A549 (cell line): ENCODE measurements around the gene CP. TPM values are rescaled to one million over a fixed set of nuclear protein-coding genes. Genes with fewer than 3 reads are reported as not detected.
"Not testable (repeated sequence)": the region's sequence is repeated elsewhere in the genome, so short reads cannot be mapped to it uniquely, and the experiment has no call there.

Source experiments
- ATAC-seq, 2 experiments: fragments of 200-7000 bp in 1 of 2; fragments of >200 bp in 1 of 2; cut with Nextera tagmentation in 1 of 2; cut with Tn5 transposase in 1 of 2; 3 replicates each; pipeline versions ENCODE4 v1.8.0 to v1.9.1; 2018 to 2020; ENCODE audit warnings: mild to moderate bottlenecking in 1 of 2, moderate library complexity in 1 of 2
- CTCF ChIA-PET: fragments of 300-600 bp; sonication (Branson Sonifier 250); formaldehyde crosslinking; extraction: SDS; loops from one replicate; lab custom pipeline; 2021; ENCODE audit warnings: antibody characterized with exemption, inconsistent platforms; lab: Yijun Ruan, JAX
- POLR2A ChIA-PET: fragments of 350-600 bp; formaldehyde crosslinking; extraction: SDS; loops from one replicate; lab custom pipeline; 2021; ENCODE audit warnings: antibody characterized with exemption, inconsistent platforms; lab: Yijun Ruan, JAX
- DNase-seq, 2 experiments: peaks; one replicate each; pipeline versions ENCODE4 v3.0.0 to v3.0.0-alpha.2; 2011 to 2016; ENCODE audit warnings: low read depth in 1 of 2, low spot score in 1 of 2
- FAIRE-seq: peaks from 2 replicates; lab custom pipeline; 2011; peaks lifted over from hg19 to GRCh38; lab: Jason Lieb, UNC
- H3K27ac ChIP-seq, 2 experiments: fragments of >200 bp; sonication (Bioruptor Twin); formaldehyde crosslinking; 3 replicates each; pipeline ENCODE4 v1.5.1; 2016 to 2017
- H3K4me1 ChIP-seq: fragments of >200 bp; sonication (Bioruptor Twin); formaldehyde crosslinking; 3 replicates; pipeline ENCODE4 v1.6.1; 2016
- H3K4me2 ChIP-seq: fragments of >200 bp; sonication (Bioruptor Twin); formaldehyde crosslinking; 3 replicates; pipeline ENCODE4 v1.6.1; 2016
- H3K4me3 ChIP-seq: fragments of >200 bp; sonication (Bioruptor Twin); formaldehyde crosslinking; 3 replicates; pipeline ENCODE4 v1.5.1; 2016
- H3K9me3 ChIP-seq: fragments of >200 bp; sonication (Bioruptor Twin); formaldehyde crosslinking; 3 replicates; pipeline ENCODE4 v1.6.1; 2016
- ATOH8 ChIP-seq: fragments of 250-450 bp; sonication (Bioruptor Pico); IDR thresholded peaks from 2 replicates; pipeline ENCODE4 v1.5.0; 2020; ENCODE audit warnings: low read depth, mild to moderate bottlenecking, moderate library complexity
- BHLHE40 ChIP-seq: IDR thresholded peaks from 2 replicates; pipeline ENCODE4 v1.6.1; 2012; ENCODE audit warnings: low read depth, low read length, inconsistent platforms
- CEBPB ChIP-seq, 2 experiments: fragments of >200 bp in 1 of 2; sonication (Bioruptor Twin) in 1 of 2; formaldehyde crosslinking in 1 of 2; IDR thresholded peaks; 2 replicates each; pipeline ENCODE4 v1.6.1; 2012 to 2016
- CHD2 ChIP-seq: fragments of 150-350 bp; IDR thresholded peaks from 2 replicates; pipeline ENCODE4 v1.6.1; 2014; ENCODE audit warnings: low read length; ENCODE audit not compliant: partially characterized antibody
- EP300 ChIP-seq, 2 experiments: fragments of >200 bp; sonication (Bioruptor Twin); formaldehyde crosslinking; IDR thresholded peaks; 2 replicates in 1 of 2; 3 replicates in 1 of 2; pipeline ENCODE4 v1.6.1; 2016 to 2017
- ESRRA ChIP-seq: fragments of 150-350 bp; IDR thresholded peaks from 2 replicates; pipeline ENCODE4 v1.6.1; 2014; ENCODE audit warnings: mild to moderate bottlenecking, low read length, borderline replicate concordance
- FOXS1 ChIP-seq: fragments of 250-450 bp; sonication (Bioruptor Pico); IDR thresholded peaks from 2 replicates; pipeline ENCODE4 v1.5.0; 2020; ENCODE audit warnings: mild to moderate bottlenecking, moderate library complexity
- GATA3 ChIP-seq: IDR thresholded peaks from 2 replicates; pipeline ENCODE4 v1.6.1; 2012; ENCODE audit warnings: borderline replicate concordance
- HES2 ChIP-seq: fragments of >200 bp; sonication (Bioruptor Twin); formaldehyde crosslinking; IDR thresholded peaks from 2 replicates; pipeline ENCODE4 v1.6.1; 2016
- HEYL ChIP-seq: fragments of 250-450 bp; sonication (Bioruptor Pico); IDR thresholded peaks from 2 replicates; pipeline ENCODE4 v1.8.0; 2021; ENCODE audit warnings: mild to moderate bottlenecking, moderate library complexity
- HOXA7 ChIP-seq: fragments of 250-450 bp; sonication (Bioruptor Pico); IDR thresholded peaks from 2 replicates; pipeline ENCODE4 v1.5.0; 2020; ENCODE audit warnings: mild to moderate bottlenecking, moderate library complexity
- JUNB ChIP-seq: fragments of >200 bp; sonication (Bioruptor Twin); formaldehyde crosslinking; IDR thresholded peaks from 2 replicates; pipeline ENCODE4 v1.6.1; 2016
- KDM1A ChIP-seq: fragments of 200-600 bp; sonication (generic); IDR thresholded peaks from 2 replicates; pipeline ENCODE4 v1.6.1; 2016; ENCODE audit warnings: low read depth, mild to moderate bottlenecking
- KDM5A ChIP-seq: fragments of 200-600 bp; sonication (generic); IDR thresholded peaks from 2 replicates; pipeline ENCODE4 v1.6.1; 2016; ENCODE audit warnings: antibody characterized with exemption, mild to moderate bottlenecking
- NFE2L2 ChIP-seq: fragments of 150-350 bp; conservative IDR thresholded peaks from 2 replicates; pipeline ENCODE4 v1.6.1; 2014; ENCODE audit warnings: low read length
- NPAS2 ChIP-seq: fragments of 250-450 bp; sonication (Bioruptor Pico); IDR thresholded peaks from 2 replicates; pipeline ENCODE4 v1.8.0; 2022; ENCODE audit warnings: mild to moderate bottlenecking, moderate library complexity, borderline replicate concordance
- RFX5 ChIP-seq: fragments of 450-650 bp; IDR thresholded peaks from 2 replicates; pipeline ENCODE4 v1.7.1; 2014; ENCODE audit warnings: antibody characterized with exemption, mild to moderate bottlenecking, moderate library complexity
- SREBF2 ChIP-seq: fragments of 450-650 bp; IDR thresholded peaks from 2 replicates; pipeline ENCODE4 v1.6.1; 2014; ENCODE audit warnings: mild to moderate bottlenecking, moderate library complexity
- TFCP2L1 ChIP-seq: fragments of 250-450 bp; sonication (Bioruptor Pico); IDR thresholded peaks from 2 replicates; pipeline ENCODE4 v1.5.0; 2021; ENCODE audit warnings: mild to moderate bottlenecking
- ZFP36 ChIP-seq: fragments of 450-650 bp; IDR thresholded peaks from 2 replicates; pipeline ENCODE4 v1.6.1; 2014; ENCODE audit warnings: borderline replicate concordance; ENCODE audit not compliant: partially characterized antibody
- ZNF302 ChIP-seq: fragments of 250-450 bp; sonication (Bioruptor Pico); IDR thresholded peaks from 2 replicates; pipeline ENCODE4 v1.9.0; 2021; ENCODE audit warnings: inconsistent platforms, mild to moderate bottlenecking, moderate library complexity
- ZSCAN20 ChIP-seq: fragments of 250-450 bp; sonication (Bioruptor Pico); IDR thresholded peaks from 2 replicates; pipeline ENCODE4 v1.8.0; 2022; ENCODE audit warnings: mild to moderate bottlenecking, moderate library complexity
- WGBS: methylation state at CpG from one replicate; pipeline ENCODE4 v1.1.6; 2017; ENCODE audit errors: missing lambda C conversion rate; 5-methylcytosine and 5-hydroxymethylcytosine counted together
- polyA plus RNA-seq, 4 experiments: library from polyadenylated mRNA; depleted of rRNA in 3 of 4; stranded (reverse); fragments of >200 nt; fragmentation: RNase III in 1 of 4; extraction: RNeasy Plus Mini Kit Qiagen cat#74134 plus additional on column Dnase treatment in 1 of 4; gene quantifications; 2 replicates in 3 of 4; 3 replicates in 1 of 4; pipeline ENCODE4 v1.2.3, GENCODE V29; 2011 to 2017
- TF ChIP-seq, protein P1 (sequence below): fragments of 450-650 bp; IDR thresholded peaks from 2 replicates; pipeline ENCODE4 v1.6.1; 2014; ENCODE audit warnings: antibody characterized with exemption
- TF ChIP-seq, protein P2 (sequence below): fragments of >200 bp; sonication (Bioruptor Twin); formaldehyde crosslinking; IDR thresholded peaks from 3 replicates; pipeline ENCODE4 v1.6.1; 2016

The CP gene
- polyA plus RNA-seq, 2 of the 4 experiments (the other 2 are of a cell fraction) = 5.2 to 42.6 TPM

DNA sequence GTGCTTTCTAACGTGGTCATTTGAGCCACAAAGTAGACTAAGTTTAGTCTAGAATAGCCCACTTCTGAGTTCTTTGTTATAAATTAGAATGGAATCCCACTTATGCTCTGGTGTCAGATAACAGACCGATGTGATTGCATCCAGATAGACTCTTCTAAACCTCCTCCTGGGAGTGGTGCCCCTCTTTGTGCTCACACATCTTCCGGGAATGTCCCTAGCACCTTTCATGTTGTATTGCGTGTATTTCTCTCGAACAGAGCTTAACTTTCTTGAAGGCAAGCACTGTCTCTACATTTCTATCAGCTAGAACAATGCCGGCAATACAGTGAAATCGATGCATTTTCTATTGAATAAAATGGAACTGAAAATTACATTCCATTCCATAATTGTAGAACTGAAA, 23.0 kb downstream of the CP start:
- POLR2A ChIA-PET = no interaction called here
- no peak overlapping the region for H3K27ac ChIP-seq
- FAIRE-seq = no peak
- no peak for ATAC-seq
- H3K4me1 ChIP-seq = 0 out of 3 replicates have a peak, but pooled peaks cover 3% of the 10 kb centered on the region
- no peak for DNase-seq
- no peak overlapping the region for H3K4me2 ChIP-seq
- H3K9me3 ChIP-seq = no peaks in the 10 kb centered on the region
- no peak overlapping the region for H3K4me3 ChIP-seq
- CTCF ChIA-PET = no interaction called here
- TF ChIP-seq ZSCAN20 (no peak), ZFP36 (no peak), KDM5A (no peak), HOXA7 (CRISPR knock-in tag) (no peak), FOXS1 (CRISPR knock-in tag) (no peak), BHLHE40 (no peak), JUNB (no peak), CHD2 (no peak), TFCP2L1 (CRISPR knock-in tag) (no peak), NPAS2 (CRISPR knock-in tag) (no peak), GATA3 (no peak), NFE2L2 (no peak), CEBPB (IDR thresholded peaks at IDR 0.05) (no peak), SREBF2 (no peak), ESRRA (no peak), EP300 (IDR thresholded peaks at IDR 0.05) (no peak), ZNF302 (CRISPR knock-in tag) (no peak)
- TF ChIP-seq, protein P1, sequence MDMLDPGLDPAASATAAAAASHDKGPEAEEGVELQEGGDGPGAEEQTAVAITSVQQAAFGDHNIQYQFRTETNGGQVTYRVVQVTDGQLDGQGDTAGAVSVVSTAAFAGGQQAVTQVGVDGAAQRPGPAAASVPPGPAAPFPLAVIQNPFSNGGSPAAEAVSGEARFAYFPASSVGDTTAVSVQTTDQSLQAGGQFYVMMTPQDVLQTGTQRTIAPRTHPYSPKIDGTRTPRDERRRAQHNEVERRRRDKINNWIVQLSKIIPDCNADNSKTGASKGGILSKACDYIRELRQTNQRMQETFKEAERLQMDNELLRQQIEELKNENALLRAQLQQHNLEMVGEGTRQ = no peak
- 76% methylated on average over 7 of the region's 7 CpGs for WGBS

DNA sequence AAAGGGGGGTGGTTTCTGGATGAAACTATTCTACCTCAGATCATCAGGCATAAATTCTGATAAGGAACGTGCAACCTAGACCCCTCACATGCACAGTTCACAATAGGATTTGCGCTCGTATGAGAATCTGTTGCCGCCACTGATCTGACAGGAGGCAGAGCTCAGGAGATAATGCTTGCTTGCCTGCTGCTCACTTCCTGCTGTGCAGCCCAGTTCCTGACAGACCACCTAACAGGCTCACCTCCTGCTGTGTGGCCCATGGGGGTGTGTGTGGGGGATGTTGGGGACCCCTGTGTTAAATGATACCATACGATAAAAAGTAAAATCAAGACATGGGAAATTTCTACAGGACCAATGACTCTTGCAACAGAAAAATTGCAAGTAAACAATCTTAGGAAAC, 24.0 kb downstream of the CP start:
- 89% methylated on average over 5 of the region's 5 CpGs for WGBS
- CTCF ChIA-PET = no interaction called here
- Histone ChIP-seq H3K27ac (no peak overlapping the region), H3K4me1 (0 out of 3 replicates have a peak, but pooled peaks cover 3% of the 10 kb centered on the region), H3K4me2 (no peak overlapping the region)
- TF ChIP-seq SREBF2 = no peak
- TF ChIP-seq, all 56 proteins: peak for 0
- no peak for FAIRE-seq
- Histone ChIP-seq H3K9me3 (no peaks in the 10 kb centered on the region), H3K4me3 (no peak overlapping the region)
- POLR2A ChIA-PET = no interaction called here
- ATAC-seq = no peak
- no peak for DNase-seq

DNA sequence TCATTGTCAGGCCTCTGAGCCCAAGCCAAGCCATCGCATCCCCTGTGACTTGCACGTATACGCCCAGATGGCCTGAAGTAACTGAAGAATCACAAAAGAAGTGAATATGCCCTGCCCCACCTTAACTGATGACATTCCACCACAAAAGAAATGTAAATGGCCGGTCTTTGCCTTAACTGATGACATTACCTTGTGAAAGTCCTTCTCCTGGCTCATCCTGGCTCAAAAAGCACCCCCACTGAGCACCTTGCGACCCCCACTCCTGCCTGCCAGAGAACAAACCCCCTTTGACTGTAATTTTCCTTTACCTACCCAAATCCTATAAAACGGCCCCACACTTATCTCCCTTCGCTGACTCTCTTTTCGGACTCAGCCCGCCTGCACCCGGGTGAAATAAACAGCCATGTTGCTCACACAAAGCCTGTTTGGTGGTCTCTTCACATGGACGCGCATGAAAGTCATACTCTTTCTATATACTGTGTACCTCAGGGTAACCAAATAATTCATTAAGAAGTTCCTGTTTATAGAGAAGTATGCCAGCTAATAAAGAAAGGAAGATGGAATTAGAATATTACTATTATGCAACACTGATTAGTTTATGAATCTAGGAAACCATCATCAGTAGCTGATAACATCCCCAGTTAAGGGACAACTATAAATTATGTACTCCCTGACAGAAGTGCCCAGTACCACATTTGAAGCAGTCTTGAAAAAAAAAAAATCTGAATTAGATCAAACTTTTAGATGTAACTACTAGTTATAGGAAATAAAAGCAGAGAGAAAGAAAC, 24.6 kb downstream of the CP start:
- POLR2A ChIA-PET, H3K9me3 ChIP-seq, CTCF ChIA-PET, FAIRE-seq, DNase-seq, H3K27ac ChIP-seq, H3K4me1 ChIP-seq, ATAC-seq, H3K4me3 ChIP-seq, H3K4me2 ChIP-seq: not testable (repeated sequence)
- 88% methylated on average over 12 of the region's 12 CpGs for WGBS

DNA sequence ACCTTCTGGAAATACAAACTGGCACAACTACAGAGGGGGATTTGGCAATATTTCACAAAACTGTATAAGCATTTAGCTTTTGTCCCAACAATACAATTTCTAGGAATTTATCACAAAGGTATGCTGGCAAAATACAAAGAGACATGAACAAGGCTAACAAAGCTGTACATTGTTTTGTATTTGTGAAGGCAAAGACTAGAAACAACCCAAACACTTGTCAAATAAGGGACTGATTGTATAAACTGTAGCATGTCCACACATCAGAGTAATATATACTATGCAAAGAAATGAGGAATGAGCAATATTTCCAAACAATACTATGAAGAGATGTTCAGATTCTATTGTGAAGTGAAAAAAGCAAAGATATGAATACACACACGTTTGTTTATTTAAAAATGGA, 26.4 kb downstream of the CP start:
- Histone ChIP-seq H3K9me3 (no peaks in the 10 kb centered on the region), H3K4me3 (no peak overlapping the region), H3K4me1 (peaks cover 10% of the 10 kb centered on the region; the same call in 2 of the 3 replicates), H3K27ac (no peak overlapping the region), H3K4me2 (no peak overlapping the region)
- no peak for TF ChIP-seq NPAS2 (CRISPR knock-in tag)
- TF ChIP-seq RFX5 = no peak
- TF ChIP-seq, protein P2, sequence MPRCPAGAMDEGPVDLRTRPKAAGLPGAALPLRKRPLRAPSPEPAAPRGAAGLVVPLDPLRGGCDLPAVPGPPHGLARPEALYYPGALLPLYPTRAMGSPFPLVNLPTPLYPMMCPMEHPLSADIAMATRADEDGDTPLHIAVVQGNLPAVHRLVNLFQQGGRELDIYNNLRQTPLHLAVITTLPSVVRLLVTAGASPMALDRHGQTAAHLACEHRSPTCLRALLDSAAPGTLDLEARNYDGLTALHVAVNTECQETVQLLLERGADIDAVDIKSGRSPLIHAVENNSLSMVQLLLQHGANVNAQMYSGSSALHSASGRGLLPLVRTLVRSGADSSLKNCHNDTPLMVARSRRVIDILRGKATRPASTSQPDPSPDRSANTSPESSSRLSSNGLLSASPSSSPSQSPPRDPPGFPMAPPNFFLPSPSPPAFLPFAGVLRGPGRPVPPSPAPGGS = no peak
- no peak for TF ChIP-seq FOXS1 (CRISPR knock-in tag)
- TF ChIP-seq ATOH8 = no peak
- TF ChIP-seq GATA3 = no peak
- TF ChIP-seq HES2 = no peak
- no peak for TF ChIP-seq KDM1A
- no peak for TF ChIP-seq SREBF2
- TF ChIP-seq KDM5A = no peak
- no peak for TF ChIP-seq HEYL (CRISPR knock-in tag)
- ChIA-PET CTCF (interaction anchor here (0.6 to 0.9 kb wide), 3 partner anchors 13 to 337 kb away, joined by 3 read pairs; no protein-coding TSS in a partner anchor), POLR2A (no interaction called here)
- WGBS = 50% methylated on average over 1 of the region's 1 CpG
- FAIRE-seq (no peak), DNase-seq (no peak), ATAC-seq (no peak)
